Stimulated activated CD4-positive, alpha-beta T cell treated with anti-CD3 and anti-CD28 coated beads, TNF-alpha, amount 100 ng/mL, for 1 hour (primary cell): Measurements from ENCODE around the gene GPR132.

ENCODE experiments used
- DNase-seq, 3 donors: peaks; one replicate each; pipeline ENCODE4 v3.0.0-alpha.2; 2020; ENCODE audit warnings: low read depth in 3 of 3, low spot score in 1 of 3

The GPR132 gene

DNA sequence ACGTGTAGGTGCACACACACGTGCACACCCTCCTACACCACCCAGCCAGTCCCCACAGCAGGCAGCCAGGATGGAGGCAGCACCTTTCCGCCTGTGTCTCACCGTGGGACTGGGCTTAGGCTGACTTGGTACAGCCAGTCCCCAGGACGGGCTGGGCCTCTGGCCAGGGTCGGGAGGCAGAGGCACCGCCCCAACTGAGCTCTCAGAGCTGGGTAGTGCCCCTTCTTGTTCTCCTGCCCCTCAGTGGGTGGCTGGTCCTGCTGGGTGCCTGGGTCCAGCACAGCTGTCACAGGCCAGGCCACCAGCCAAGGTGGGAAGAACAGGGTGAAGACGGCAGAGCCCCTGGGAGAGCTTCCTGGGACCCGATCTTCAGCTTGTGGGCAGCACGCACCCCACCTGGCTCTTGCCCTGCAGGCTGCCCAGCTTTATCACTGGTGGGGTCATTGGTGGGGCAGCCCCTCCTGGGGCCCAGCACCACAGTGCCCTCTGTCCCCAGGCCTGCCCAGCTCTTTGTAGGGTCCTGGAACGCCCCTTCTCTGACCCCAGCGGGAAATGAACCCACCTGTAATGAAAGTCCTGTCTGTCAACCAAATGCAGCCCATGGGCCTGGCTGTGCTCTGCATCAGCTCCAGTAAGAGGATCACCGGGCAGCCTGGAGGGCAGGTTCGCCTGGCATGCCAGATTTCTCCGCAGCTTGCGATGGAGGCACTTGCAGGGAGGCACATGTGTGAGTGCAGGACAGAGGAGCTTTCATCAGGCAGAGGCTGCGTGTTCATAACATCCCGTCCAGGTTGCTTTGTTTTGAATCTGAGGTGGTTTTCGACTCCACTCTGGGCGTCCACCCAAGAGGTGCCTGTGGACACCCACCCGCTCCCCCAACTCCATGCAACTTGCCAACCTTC lies 59.0 kb downstream of the GPR132 start:
- no peak for DNase-seq

GRCh38 chr14:105005329-105005928 lies 59.8 kb downstream of the GPR132 start:
- no peak for DNase-seq
